Spleen (tissue), 11 donors: ENCODE data around the gene TPTE2. TPM values are rescaled to one million over a fixed set of nuclear protein-coding genes. Genes with fewer than 3 reads are reported as not detected.
"Not testable (repeated sequence)": the region's sequence is repeated elsewhere in the genome, so short reads cannot be mapped to it uniquely, and the experiment has no call there.

ENCODE experiments used
- DNase-seq: peaks from one replicate; pipeline ENCODE4 v3.0.0-alpha.2; 2020
- H3K27ac ChIP-seq, 8 donors: fragments of 200-600 bp; sonication (generic) in 7 of 8; 1 replicate in 4 of 8; 2 replicates in 4 of 8; pipeline versions ENCODE4 v1.5.0 to v1.8.0; 2016 to 2021; ENCODE audit warnings: inconsistent platforms in 4 of 8, mild to moderate bottlenecking in 4 of 8, moderate library complexity in 1 of 8
- H3K27me3 ChIP-seq, 7 donors: fragments of 200-600 bp; sonication (generic) in 6 of 7; replicated peaks in 1 of 7; 1 replicate in 4 of 7; 2 replicates in 3 of 7; pipeline versions ENCODE4 v1.5.0 to v1.8.0; 2016 to 2021; ENCODE audit warnings: inconsistent platforms in 3 of 7, mild to moderate bottlenecking in 1 of 7
- H3K36me3 ChIP-seq, 6 donors: fragments of 200-600 bp; sonication (generic) in 5 of 6; 1 replicate in 4 of 6; 2 replicates in 2 of 6; pipeline versions ENCODE4 v1.5.0 to v1.8.0; 2016 to 2021; ENCODE audit warnings: inconsistent platforms in 2 of 6
- H3K4me1 ChIP-seq, 6 donors: fragments of 200-600 bp; sonication (generic) in 5 of 6; 1 replicate in 3 of 6; 2 replicates in 3 of 6; pipeline versions ENCODE4 v1.5.0 to v1.8.0; 2016 to 2021; ENCODE audit warnings: inconsistent platforms in 3 of 6
- H3K4me3 ChIP-seq, 8 donors: fragments of 200-600 bp; sonication (generic) in 7 of 8; 1 replicate in 4 of 8; 2 replicates in 4 of 8; pipeline versions ENCODE4 v1.5.0 to v1.8.0; 2016 to 2021; ENCODE audit warnings: inconsistent platforms in 4 of 8, mild to moderate bottlenecking in 4 of 8, moderate library complexity in 2 of 8
- H3K9me3 ChIP-seq, 8 donors: fragments of 200-600 bp; sonication (generic) in 7 of 8; 1 replicate in 4 of 8; 2 replicates in 4 of 8; pipeline versions ENCODE4 v1.5.0 to v1.8.0; 2016 to 2021; ENCODE audit warnings: inconsistent platforms in 4 of 8
- POLR2A ChIP-seq, 3 donors: fragments of 450-650 bp; IDR thresholded peaks; one replicate each; pipeline ENCODE4 v1.5.1; 2017; ENCODE audit warnings: antibody characterized with exemption in 3 of 3, mild to moderate bottlenecking in 1 of 3
- POLR2AphosphoS5 ChIP-seq, 3 donors: sonication (generic); formaldehyde crosslinking; IDR thresholded peaks; one replicate each; pipeline ENCODE4 v1.5.1; 2017; ENCODE audit warnings: antibody characterized with exemption in 3 of 3
- WGBS, 5 donors: extraction: QIAGEN DNeasy Blood & Tissue Kit in 3 of 5; methylation state at CpG; one replicate each; pipeline versions ENCODE4 v1.1.5 to v1.1.7; 2013 to 2018; 5-methylcytosine and 5-hydroxymethylcytosine counted together
- intact Hi-C: fragments of 100-400 bp; cut with DNase I; formaldehyde crosslinking; loops from one replicate; pipeline ENCODE4 v1.15.0; 2023; ENCODE audit warnings: low total_unique reads
- polyA plus RNA-seq, 3 donors: library from polyadenylated mRNA; stranded (reverse); fragments of 200-250 nt; gene quantifications; one replicate each; pipeline ENCODE4 v1.2.1, GENCODE V29; 2013
- total RNA-seq, 7 donors: library from RNA; depleted of rRNA in 3 of 7; stranded (reverse); fragments of >200 nt in 3 of 7; fragmentation: NEBNext Ultra II Directional in 4 of 7; extraction: Animal tissue kit (Norgen Biotek cat#: 25700) in 4 of 7; gene quantifications; one replicate each; pipeline versions ENCODE4 v1.1.0 to v1.2.1, GENCODE V29; 2016 to 2021
- TF ChIP-seq, protein P1 (sequence below), 11 experiments: fragments of 200-600 bp in 7 of 11; fragments of 450-650 bp in 4 of 11; sonication (generic) in 4 of 11; IDR thresholded peaks in 8 of 11; conservative IDR thresholded peaks in 3 of 11; 1 replicate in 7 of 11; 2 replicates in 4 of 11; pipeline versions ENCODE4 v1.4.0 to v1.8.0; 2016 to 2021; ENCODE audit warnings: antibody characterized with exemption in 11 of 11, inconsistent platforms in 4 of 11, mild to moderate bottlenecking in 1 of 11
- donor health status: healthy with polysubstance abuse.
- donor health status: DM: no; HTN: no; CAD: no; lungs with moderate emphysema.
- donor health status: DM: no; HTN: no; CAD: no.
- donor health status: Bipolar disorder and iron deficiency.
- donor health status: healthy.
- donor health status: DM: no; HTN: no; CAD: no.
- donor health status: DM: yes; HTN: yes; CAD: no.

TPTE2 gene
- total and polyA plus RNA-seq, 10 donors, result 0.17 to 1.4 (median 0.26) TPM; not detected in 2

DNA sequence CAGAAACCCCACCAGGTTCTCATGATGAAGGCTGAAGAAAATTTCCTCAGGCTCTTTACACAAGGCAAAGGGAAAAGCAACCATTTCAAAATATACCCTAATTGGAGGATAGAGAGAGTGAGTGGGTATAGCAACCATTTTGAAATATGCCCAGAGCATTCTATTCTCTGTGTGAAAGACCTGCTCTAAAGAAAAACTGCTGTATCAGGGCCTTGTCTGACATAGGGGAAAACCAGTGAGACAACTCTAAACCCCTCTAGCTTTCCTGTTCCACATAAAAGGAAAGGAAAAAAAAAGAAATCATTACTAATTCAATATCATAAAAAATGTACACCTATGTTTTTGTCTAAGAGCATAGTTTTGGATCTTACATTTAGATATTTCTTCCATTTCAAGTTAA, 42.3 kb downstream of the TPTE2 start:
- Histone ChIP-seq H3K9me3 (no peaks in the 10 kb centered on the region), H3K4me1 (no peaks in the 10 kb centered on the region), H3K36me3 (no peaks in the 10 kb centered on the region), H3K4me3 (no peak overlapping the region), H3K27me3 (no peaks in the 10 kb centered on the region), H3K27ac (no peak overlapping the region)
- DNase-seq, result no peak
- TF ChIP-seq POLR2AphosphoS5 (IDR thresholded peaks at IDR 0.05), result no peak
- TF ChIP-seq POLR2A (IDR thresholded peaks at IDR 0.05), result no peak
- TF ChIP-seq, protein P1, sequence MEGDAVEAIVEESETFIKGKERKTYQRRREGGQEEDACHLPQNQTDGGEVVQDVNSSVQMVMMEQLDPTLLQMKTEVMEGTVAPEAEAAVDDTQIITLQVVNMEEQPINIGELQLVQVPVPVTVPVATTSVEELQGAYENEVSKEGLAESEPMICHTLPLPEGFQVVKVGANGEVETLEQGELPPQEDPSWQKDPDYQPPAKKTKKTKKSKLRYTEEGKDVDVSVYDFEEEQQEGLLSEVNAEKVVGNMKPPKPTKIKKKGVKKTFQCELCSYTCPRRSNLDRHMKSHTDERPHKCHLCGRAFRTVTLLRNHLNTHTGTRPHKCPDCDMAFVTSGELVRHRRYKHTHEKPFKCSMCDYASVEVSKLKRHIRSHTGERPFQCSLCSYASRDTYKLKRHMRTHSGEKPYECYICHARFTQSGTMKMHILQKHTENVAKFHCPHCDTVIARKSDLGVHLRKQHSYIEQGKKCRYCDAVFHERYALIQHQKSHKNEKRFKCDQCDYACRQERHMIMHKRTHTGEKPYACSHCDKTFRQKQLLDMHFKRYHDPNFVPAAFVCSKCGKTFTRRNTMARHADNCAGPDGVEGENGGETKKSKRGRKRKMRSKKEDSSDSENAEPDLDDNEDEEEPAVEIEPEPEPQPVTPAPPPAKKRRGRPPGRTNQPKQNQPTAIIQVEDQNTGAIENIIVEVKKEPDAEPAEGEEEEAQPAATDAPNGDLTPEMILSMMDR (IDR thresholded peaks at IDR 0.05 in 8 of 11, conservative IDR thresholded peaks at IDR 0.05 in 3 of 11), result no peak
- intact Hi-C loops, result no loop called here

DNA sequence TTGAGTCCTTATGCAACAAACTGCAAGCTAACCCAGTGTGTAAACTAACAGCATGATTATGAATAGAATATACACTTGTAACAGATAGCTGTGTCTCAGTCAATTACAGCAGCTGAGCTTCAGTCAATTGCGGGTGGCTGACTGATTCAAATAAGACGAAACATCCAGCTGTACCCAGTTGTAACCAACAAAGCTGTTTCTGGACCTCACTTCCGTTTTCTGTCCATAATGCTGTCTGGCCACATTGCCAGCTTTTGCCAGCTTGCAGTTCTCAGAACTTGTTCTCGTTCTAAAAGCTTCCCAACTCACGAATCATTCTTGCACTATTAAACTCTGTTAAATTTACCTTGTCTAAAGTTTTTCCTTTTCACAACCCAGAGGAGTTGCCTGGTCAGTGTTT, 53.7 kb downstream of the TPTE2 start:
- H3K27me3 ChIP-seq, intact Hi-C loops, H3K36me3 ChIP-seq, H3K9me3 ChIP-seq, DNase-seq, H3K4me1 ChIP-seq, H3K27ac ChIP-seq, H3K4me3 ChIP-seq: not testable (repeated sequence)
- 73 to 83% (median 78%) methylated on average over 5 of the region's 5 CpGs for WGBS, 5 donors

DNA sequence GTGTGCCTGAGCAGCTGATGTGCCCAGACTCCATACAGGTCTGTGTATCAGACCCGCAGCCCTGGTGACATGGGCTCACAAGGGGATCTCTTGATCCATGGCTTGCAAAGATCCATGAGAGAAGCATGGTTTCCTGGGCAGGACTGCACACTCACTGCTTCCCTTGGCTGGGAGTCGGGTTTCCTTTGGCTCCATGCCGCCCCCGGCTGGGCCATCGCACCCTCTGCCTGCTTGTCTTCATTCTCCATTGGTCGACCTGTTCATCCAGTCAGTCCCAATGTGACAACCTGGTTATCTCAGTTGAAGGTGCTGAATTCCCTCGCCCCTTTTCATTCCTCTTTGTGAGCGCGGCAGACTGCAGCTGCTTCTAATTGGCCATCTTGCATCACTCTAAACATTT, 101.2 kb downstream of the TPTE2 start:
- 58 to 72% (median 69%) methylated on average over 7 to 9 of the region's 9 CpGs for WGBS, 5 donors
- intact Hi-C loops, DNase-seq, H3K27me3 ChIP-seq, H3K4me1 ChIP-seq, H3K4me3 ChIP-seq, H3K36me3 ChIP-seq, H3K27ac ChIP-seq: not testable (repeated sequence)
- H3K9me3 ChIP-seq, result peaks cover 0 to 31% (median 24%) of the 10 kb centered on the region in 8 donors

DNA sequence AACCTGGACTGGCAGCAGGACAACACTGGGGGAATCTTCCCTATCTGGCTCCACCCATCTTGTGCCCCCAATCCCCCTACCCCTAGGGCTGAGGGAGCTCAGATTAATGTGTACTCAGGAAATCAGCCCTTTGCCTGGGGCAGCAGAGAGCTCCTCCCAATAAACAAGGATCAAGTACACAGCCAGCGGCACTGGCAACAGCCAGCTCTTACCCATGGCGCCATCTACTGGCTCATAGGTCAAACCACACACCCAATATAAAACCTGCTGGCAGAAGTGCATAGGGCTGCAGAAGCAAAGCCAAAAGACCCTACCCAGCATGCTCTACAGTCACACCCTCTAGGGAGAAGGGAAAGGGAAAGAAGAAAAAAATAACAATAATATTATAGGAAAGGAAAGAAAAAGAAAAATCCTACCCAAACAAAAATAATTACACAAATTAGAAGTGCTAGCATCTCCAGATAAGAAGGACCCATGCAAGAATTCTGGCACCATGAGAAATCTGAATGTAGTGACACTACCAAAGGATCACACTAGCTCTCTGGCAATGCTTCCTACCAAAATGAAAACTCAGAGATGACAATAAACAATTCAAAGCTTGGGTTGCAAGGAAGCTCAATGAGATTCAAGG, 122.2 kb downstream of the TPTE2 start:
- H3K27ac ChIP-seq, H3K4me1 ChIP-seq, H3K4me3 ChIP-seq, H3K27me3 ChIP-seq, H3K36me3 ChIP-seq, DNase-seq, intact Hi-C loops, H3K9me3 ChIP-seq: not testable (repeated sequence)
- WGBS, 5 donors, result 0 to 20% (median 4%) methylated on average over 2 of the region's 2 CpGs; no CpG with 5 or more reads in 1 of the 5 donors
- TF ChIP-seq, protein P1 (IDR thresholded peaks at IDR 0.05 in 8 of 11, conservative IDR thresholded peaks at IDR 0.05 in 3 of 11), result peak in 6 of 11 experiments; percentile 17 to 50 (median 30)

DNA sequence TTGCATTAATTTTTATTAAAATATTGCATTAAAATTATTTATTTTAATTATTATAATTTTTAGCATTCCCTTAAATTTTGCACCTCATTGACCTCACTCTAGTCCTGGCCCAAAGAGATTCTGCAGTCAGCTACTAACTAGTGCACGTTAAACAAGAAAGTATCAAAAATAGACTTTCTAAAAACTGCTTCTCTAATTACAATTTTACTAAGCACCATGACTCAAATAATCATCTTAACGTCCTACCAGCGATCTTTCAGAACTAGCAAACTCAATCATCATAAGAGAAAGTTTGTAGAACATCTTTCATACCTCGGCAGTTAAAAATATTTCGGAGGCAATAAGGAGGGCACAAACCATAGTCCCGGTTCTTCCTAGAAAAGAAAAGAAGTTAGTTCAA, 123.6 kb downstream of the TPTE2 start:
- WGBS, 5 donors, result 69 to 80% (median 75%) methylated on average over 6 of the region's 6 CpGs
- H3K4me3 ChIP-seq, H3K36me3 ChIP-seq, H3K4me1 ChIP-seq, DNase-seq, H3K9me3 ChIP-seq, H3K27ac ChIP-seq, H3K27me3 ChIP-seq, intact Hi-C loops: not testable (repeated sequence)

DNA sequence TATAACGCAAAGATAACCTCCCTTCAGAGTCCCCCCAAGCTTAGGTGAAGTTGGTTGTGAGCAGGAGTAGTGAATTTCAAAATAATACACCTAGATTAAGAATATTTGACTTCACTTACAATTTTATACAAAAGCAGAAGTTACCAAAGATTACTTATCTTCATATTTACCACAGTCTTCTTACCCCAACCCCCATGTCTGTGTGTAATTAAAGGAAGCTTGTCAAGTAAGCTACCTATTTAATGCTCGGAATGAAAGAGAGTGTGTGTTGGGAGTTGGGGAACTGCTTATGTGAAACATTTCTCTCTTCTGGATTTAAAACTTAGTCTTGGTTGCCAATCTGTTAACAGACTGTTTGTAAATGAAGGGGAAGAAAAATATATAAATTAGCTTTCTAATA, 139.1 kb downstream of the TPTE2 start:
- H3K4me3 ChIP-seq, H3K27me3 ChIP-seq, H3K36me3 ChIP-seq, DNase-seq, H3K27ac ChIP-seq, intact Hi-C loops, H3K4me1 ChIP-seq, H3K9me3 ChIP-seq: not testable (repeated sequence)
- 62 to 80% (median 76%) methylated on average over 2 of the region's 2 CpGs for WGBS, 5 donors

DNA sequence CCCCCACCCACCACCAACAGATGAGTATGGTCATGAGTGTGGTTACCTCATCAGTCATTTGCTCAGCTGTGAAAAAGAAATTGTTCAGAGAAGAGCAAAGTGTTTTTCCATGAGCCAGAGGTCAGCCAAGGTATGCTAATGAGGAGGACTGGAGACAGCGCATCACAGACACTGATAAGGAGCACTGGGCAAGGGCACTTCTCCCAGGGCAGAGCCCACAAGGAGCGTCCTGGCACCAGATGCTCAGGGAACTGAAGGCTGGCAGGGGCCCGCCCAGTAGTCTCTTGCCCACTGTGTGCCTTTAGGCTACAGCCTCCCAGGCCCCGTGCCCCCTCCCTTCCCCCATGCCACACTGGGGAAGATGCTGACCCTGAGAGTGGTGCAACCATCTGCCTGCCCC, 148.8 kb downstream of the TPTE2 start:
- H3K27me3 ChIP-seq, H3K36me3 ChIP-seq, DNase-seq, intact Hi-C loops, H3K27ac ChIP-seq, H3K4me3 ChIP-seq, H3K4me1 ChIP-seq: not testable (repeated sequence)
- WGBS, 5 donors, result 75 to 100% (median 85%) methylated on average over 1 to 4 of the region's 4 CpGs
- H3K9me3 ChIP-seq, result peaks cover 0 to 46% (median 29%) of the 10 kb centered on the region in 8 donors

DNA sequence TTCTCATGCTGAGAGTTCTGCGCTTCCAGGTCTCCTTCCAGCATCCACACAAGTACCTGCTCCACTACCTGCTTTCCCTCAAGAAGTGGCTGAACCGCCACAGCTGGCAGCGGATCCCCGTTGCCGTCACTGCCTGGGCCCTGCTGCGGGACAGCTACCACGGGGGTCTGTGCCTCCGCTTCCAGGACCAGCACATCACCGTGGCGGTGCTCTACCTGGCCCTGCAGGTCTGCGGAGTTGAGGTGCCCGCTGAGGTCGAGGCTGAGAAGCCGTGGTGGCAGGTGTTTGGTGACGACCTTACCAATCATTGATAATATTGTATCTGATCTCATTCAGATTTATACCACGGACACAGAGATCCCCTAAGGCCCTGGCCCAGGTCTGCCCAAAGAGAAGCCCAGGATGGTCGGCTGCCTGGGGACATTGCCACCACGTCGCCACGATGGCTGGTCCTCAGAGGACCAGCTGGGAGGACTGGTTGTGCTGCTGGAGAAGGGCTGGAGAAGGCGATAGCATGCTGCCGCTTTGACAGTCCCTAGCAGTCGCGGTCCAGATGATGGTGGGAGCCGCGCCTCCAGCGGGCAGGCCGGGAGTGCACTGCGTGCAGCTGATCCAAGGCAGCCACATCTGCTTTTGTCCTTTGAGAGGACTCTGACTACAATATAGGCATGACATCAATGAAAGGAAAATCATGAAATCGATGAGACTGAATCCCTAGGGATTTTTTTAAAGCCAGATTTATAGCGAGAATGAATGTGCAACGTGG, 178.4 kb downstream of the TPTE2 start:
- intact Hi-C loops, DNase-seq, H3K36me3 ChIP-seq, H3K27ac ChIP-seq, H3K4me3 ChIP-seq, H3K27me3 ChIP-seq, H3K9me3 ChIP-seq, H3K4me1 ChIP-seq: not testable (repeated sequence)
- WGBS, 5 donors, result 78 to 90% (median 84%) methylated on average over 27 to 32 of the region's 32 CpGs
